GM12878 (cell line): ENCODE results near the gene NANOS1. TPM values are rescaled to one million over a fixed set of nuclear protein-coding genes. Genes with fewer than 3 reads are reported as not detected.

Experiments used
- CHD2 ChIP-seq: IDR thresholded peaks from 2 replicates; pipeline ENCODE4 v1.6.1; 2011; ENCODE audit warnings: low read depth, low read length, improper control_type of control experiment, borderline replicate concordance
- EP300 ChIP-seq, 2 experiments: fragments of 150-350 bp in 1 of 2; IDR thresholded peaks; 2 replicates each; pipeline ENCODE4 v1.6.1; 2011 to 2012; ENCODE audit warnings: low read depth in 2 of 2, low read length in 2 of 2, borderline replicate concordance in 1 of 2, improper control_type of control experiment in 1 of 2, inconsistent platforms in 1 of 2; ENCODE audit not compliant: control insufficient read depth in 1 of 2
- NR2C2 ChIP-seq: IDR thresholded peaks from 2 replicates; pipeline ENCODE4 v1.6.1; 2011; ENCODE audit warnings: borderline replicate concordance, low read depth; ENCODE audit not compliant: control insufficient read depth, insufficient read length
- PAX5 ChIP-seq: IDR thresholded peaks from 2 replicates; pipeline ENCODE4 v1.6.1; 2011; ENCODE audit warnings: low read depth, low read length, borderline replicate concordance
- RAD51 ChIP-seq: fragments of 450-650 bp; IDR thresholded peaks from 2 replicates; pipeline ENCODE4 v1.6.1; 2016; ENCODE audit warnings: moderate library complexity, mild to moderate bottlenecking, inconsistent platforms
- SMAD5 ChIP-seq: IDR thresholded peaks from 2 replicates; pipeline ENCODE4 v1.6.1; 2016; ENCODE audit warnings: antibody characterized with exemption, low read depth
- SUPT20H ChIP-seq: IDR thresholded peaks from 2 replicates; pipeline ENCODE4 v1.6.1; 2011; ENCODE audit warnings: low read depth, mild to moderate bottlenecking, low read length, moderate library complexity, borderline replicate concordance; ENCODE audit not compliant: control insufficient read depth
- ZBTB4 ChIP-seq: fragments of 450-650 bp; formaldehyde crosslinking; IDR thresholded peaks from 2 replicates; pipeline ENCODE4 v1.4.0; 2022; ENCODE audit warnings: mild to moderate bottlenecking, moderate library complexity
- ZNF687 ChIP-seq: fragments of 450-650 bp; IDR thresholded peaks from 2 replicates; pipeline ENCODE4 v1.6.1; 2017; ENCODE audit warnings: mild to moderate bottlenecking, moderate library complexity
- polyA plus RNA-seq, 11 experiments: library from polyadenylated mRNA; depleted of rRNA in 4 of 11; unstranded in 6 of 11; stranded (reverse) in 5 of 11; fragments of >200 nt; fragmentation: Nextera tagmentation in 4 of 11; fragmentation: Illumina TruSeq in 1 of 11; extraction: Ambion mirVana in 4 of 11; extraction: Trizol in 1 of 11; gene quantifications; 1 replicate in 1 of 11; 2 replicates in 10 of 11; pipeline versions ENCODE4 v1.2.1 to v1.2.3, GENCODE V29; 2011 to 2016; ENCODE audit warnings: inconsistent platforms in 2 of 11, missing spikeins in 2 of 11, low read depth in 1 of 11
- total RNA-seq, 4 experiments: library from RNA; depleted of rRNA in 3 of 4; stranded (reverse); fragments of >200 nt in 3 of 4; fragmentation: Illumina TruSeq in 1 of 4; extraction: Trizol in 1 of 4; gene quantifications; 2 replicates each; pipeline versions ENCODE4 v1.2.1 to v1.2.3, GENCODE V29; 2013 to 2021

NANOS1 gene
- total and polyA plus RNA-seq, 10 of the 15 experiments (the other 5 are each of a cell fraction or from before 2014, with no cell fraction given) = 0.03 to 0.55 (median 0.28) TPM; not detected in 2

- TF ChIP-seq ZNF687 = no peak
- TF ChIP-seq ZBTB4 = no peak
- no peak for TF ChIP-seq CHD2
- no peak for TF ChIP-seq EP300 (IDR thresholded peaks at IDR 0.05; ENCODE audit: borderline replicate concordance in 1 of 2, control insufficient read depth in 1 of 2, low read depth in 2 of 2, low read length in 2 of 2)
- no peak for TF ChIP-seq NR2C2
- no peak for TF ChIP-seq SUPT20H
- no peak for TF ChIP-seq PAX5
- no peak for TF ChIP-seq RAD51
- TF ChIP-seq SMAD5 = no peak
These were observed 32.4 kb downstream of the NANOS1 start (continued) for GRCh38 chr10:119061926-119062325.
